GM04503 (cell line): ENCODE results near the gene GTPBP6.
A peak's percentile ranks its signal among the peaks of the same experiment; 100 is the strongest.

ENCODE experiments used
- DNase-seq: peaks from one replicate; pipeline ENCODE4 v3.0.0-alpha.2; 2012; ENCODE audit warnings: low read depth

Gene GTPBP6

GRCh38 chrX:318739-319578 is at the start of gene GTPBP6:
GTPBP6 (minus strand) TSS chrX:318796; CDS start chrX:318787, 9 bp downstream.
- DNase-seq = peak; percentile 97

GRCh38 chrX:367866-368265 is 49.3 kb upstream of the GTPBP6 start:
- DNase-seq = no peak

- no peak for DNase-seq
Measured at GRCh38 chrX:367349-367748, 48.8 kb upstream of the GTPBP6 start.

- no peak for DNase-seq
Measured at GRCh38 chrX:363621-364375, 45.2 kb upstream of the GTPBP6 start.

- no peak for DNase-seq
Measured at GRCh38 chrX:362937-363620, 44.5 kb upstream of the GTPBP6 start.

GRCh38 chrX:362351-362750 is 43.8 kb upstream of the GTPBP6 start:
- DNase-seq = no peak

GRCh38 chrX:361231-362145 is 42.9 kb upstream of the GTPBP6 start:
- no peak for DNase-seq

GRCh38 chrX:360496-361150 is 42.0 kb upstream of the GTPBP6 start:
- no peak for DNase-seq

GRCh38 chrX:358651-359143 is 40.1 kb upstream of the GTPBP6 start:
- DNase-seq = no peak

GRCh38 chrX:357693-358471 is 39.3 kb upstream of the GTPBP6 start:
- no peak for DNase-seq

- DNase-seq = no peak
Measured at GRCh38 chrX:357035-357692, 38.6 kb upstream of the GTPBP6 start.

GRCh38 chrX:356385-357034 is 37.9 kb upstream of the GTPBP6 start:
- DNase-seq = no peak

GRCh38 chrX:355329-356050 is 36.9 kb upstream of the GTPBP6 start:
- DNase-seq = no peak

GRCh38 chrX:353566-354535 is 35.3 kb upstream of the GTPBP6 start:
- DNase-seq = no peak

- DNase-seq = no peak
Measured at GRCh38 chrX:352582-353314, 34.2 kb upstream of the GTPBP6 start.

GRCh38 chrX:352181-352580 is 33.6 kb upstream of the GTPBP6 start:
- DNase-seq = no peak
